Raji (cell line): ENCODE data around the gene RIPOR3.

Experiments used
- POLR2A ChIP-seq: IDR thresholded peaks from 2 replicates; pipeline ENCODE4 v1.6.1; 2011; ENCODE audit warnings: low read depth, low read length, control low read depth; ENCODE audit not compliant: insufficient read depth

RIPOR3 gene

GRCh38 chr20:50586531-50587232 is 104.7 kb downstream of the RIPOR3 start:
- no peak for TF ChIP-seq POLR2A

GRCh38 chr20:50585678-50586077 is 105.7 kb downstream of the RIPOR3 start:
- TF ChIP-seq POLR2A = no peak

GRCh38 chr20:50585214-50585613 is 106.1 kb downstream of the RIPOR3 start:
- no peak for TF ChIP-seq POLR2A

- no peak for TF ChIP-seq POLR2A
These were observed 106.7 kb downstream of the RIPOR3 start for GRCh38 chr20:50584687-50585086.

GRCh38 chr20:50583442-50584150 is 107.7 kb downstream of the RIPOR3 start:
- no peak for TF ChIP-seq POLR2A

- TF ChIP-seq POLR2A = no peak
These were observed 108.6 kb downstream of the RIPOR3 start for GRCh38 chr20:50582591-50583234.

- TF ChIP-seq POLR2A = no peak
These were observed 109.2 kb downstream of the RIPOR3 start for GRCh38 chr20:50582092-50582491.

GRCh38 chr20:50580842-50581544 is 110.3 kb downstream of the RIPOR3 start:
- no peak for TF ChIP-seq POLR2A

GRCh38 chr20:50580016-50580747 is 111.2 kb downstream of the RIPOR3 start:
- no peak for TF ChIP-seq POLR2A

- no peak for TF ChIP-seq POLR2A
These were observed 111.8 kb downstream of the RIPOR3 start for GRCh38 chr20:50579511-50579910.

GRCh38 chr20:50578778-50579165 is 112.6 kb downstream of the RIPOR3 start:
- no peak for TF ChIP-seq POLR2A

GRCh38 chr20:50578061-50578777 is 113.1 kb downstream of the RIPOR3 start:
- TF ChIP-seq POLR2A = no peak

GRCh38 chr20:50577175-50578018 is 113.9 kb downstream of the RIPOR3 start:
- TF ChIP-seq POLR2A = no peak
